H7 (cell line): ENCODE measurements around the gene AFTPH. TPM values are rescaled to one million over a fixed set of nuclear protein-coding genes. Genes with fewer than 3 reads are reported as not detected.
A peak's percentile ranks its signal among the peaks of the same experiment; 100 is the strongest.

Source experiments
- DNase-seq: peaks from one replicate; pipeline ENCODE4 v3.0.0; 2012
- H3K27me3 ChIP-seq: 2 replicates; pipeline ENCODE4 v1.6.0; 2011; ENCODE audit warnings: mild to moderate bottlenecking, low read length; ENCODE audit not compliant: control insufficient read depth, insufficient read depth
- H3K36me3 ChIP-seq: replicated peaks from 2 replicates; pipeline ENCODE4 v1.5.1; 2011; ENCODE audit warnings: low read length; ENCODE audit not compliant: control insufficient read depth, insufficient read depth
- H3K4me3 ChIP-seq: 2 replicates; pipeline ENCODE4 v1.5.1; 2011; ENCODE audit warnings: low read depth, mild to moderate bottlenecking, control low read depth, low read length, moderate library complexity; ENCODE audit not compliant: insufficient read depth
- total RNA-seq: library from RNA; depleted of rRNA; stranded (reverse); fragments of >200 nt; shearing (Covaris generic); gene quantifications from 2 replicates; pipeline ENCODE4 v1.2.3, GENCODE V29; 2014

Gene AFTPH
- total RNA-seq, 1 experiment from 2014 or later, result 10.6 TPM

DNA sequence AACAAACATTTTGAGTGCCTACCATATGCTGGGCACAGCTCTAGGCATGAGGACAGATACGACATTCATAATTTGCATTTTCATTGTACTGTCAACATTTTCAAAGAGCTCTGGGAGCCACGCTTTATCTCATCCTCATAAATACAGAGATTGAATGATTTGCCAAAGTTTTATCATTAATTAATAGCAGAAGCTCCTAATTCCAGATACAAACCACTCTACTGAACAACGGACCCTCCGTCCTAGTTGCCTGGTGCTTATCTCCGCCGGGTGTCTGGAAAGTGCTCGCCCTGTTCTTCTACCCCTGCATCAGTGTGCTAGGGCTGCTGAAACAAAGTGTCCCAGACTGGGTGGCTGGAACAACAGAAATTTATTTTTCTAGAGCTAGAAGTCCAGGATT lies 105.7 kb downstream of the AFTPH start:
- no peak for DNase-seq
- H3K4me3 ChIP-seq, result no peak overlapping the region
- no peaks in the 10 kb centered on the region for H3K27me3 ChIP-seq
- no peaks in the 10 kb centered on the region for H3K36me3 ChIP-seq

DNA sequence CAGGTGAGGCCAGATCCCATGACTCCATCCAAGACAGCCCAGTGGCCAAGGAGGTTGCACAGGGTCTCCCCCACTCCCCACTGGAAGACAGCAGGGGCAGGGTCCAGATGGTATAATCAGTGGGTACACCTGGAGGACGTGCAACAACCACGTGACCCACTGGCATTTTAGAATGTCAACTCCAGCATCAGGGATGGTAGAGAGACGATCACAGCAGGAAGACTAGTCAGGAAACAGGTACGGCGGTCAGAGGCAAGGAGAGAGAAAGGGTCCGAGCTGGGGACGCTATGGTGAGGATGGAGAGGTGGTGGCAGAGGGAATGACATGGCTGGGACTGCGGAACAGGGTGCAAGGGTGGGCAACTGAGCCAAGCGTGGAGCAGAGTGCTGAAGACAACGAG lies 106.6 kb downstream of the AFTPH start:
- Histone ChIP-seq H3K27me3 (no peaks in the 10 kb centered on the region), H3K36me3 (0 out of 2 replicates have a peak, but pooled peaks cover 1% of the 10 kb centered on the region), H3K4me3 (no peak overlapping the region)
- no peak for DNase-seq

DNA sequence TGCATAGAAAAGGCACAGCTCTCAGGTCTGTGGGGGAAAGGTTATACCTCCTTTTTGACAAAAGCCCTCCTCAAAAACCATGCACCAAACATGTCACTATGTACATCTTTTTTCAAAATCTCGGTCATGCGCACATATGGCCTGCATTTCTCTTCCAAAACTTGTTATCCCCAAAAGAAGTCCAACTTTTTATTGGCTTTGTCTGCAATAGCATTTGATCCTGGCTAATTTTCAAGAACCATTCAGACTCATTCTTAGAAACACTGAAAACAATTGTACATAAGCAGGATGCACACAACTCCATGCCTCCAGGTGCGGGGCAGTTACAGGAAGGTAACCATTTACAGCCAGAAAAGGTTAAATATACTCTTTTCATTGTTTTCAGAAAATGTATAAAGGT lies 107.6 kb downstream of the AFTPH start:
- 0 out of 2 replicates have a peak, but pooled peaks cover 1% of the 10 kb centered on the region for H3K36me3 ChIP-seq
- H3K4me3 ChIP-seq, result no peak overlapping the region
- H3K27me3 ChIP-seq, result no peaks in the 10 kb centered on the region
- no peak for DNase-seq

GRCh38 chr2:64632835-64633819 lies 109.0 kb downstream of the AFTPH start:
- Histone ChIP-seq H3K36me3 (0 out of 2 replicates have a peak, but pooled peaks cover 1% of the 10 kb centered on the region), H3K27me3 (no peaks in the 10 kb centered on the region), H3K4me3 (no peak overlapping the region)
- DNase-seq, result no peak

GRCh38 chr2:64634345-64635267 lies 110.5 kb downstream of the AFTPH start:
- Histone ChIP-seq H3K36me3 (0 out of 2 replicates have a peak, but pooled peaks cover 1% of the 10 kb centered on the region), H3K27me3 (no peaks in the 10 kb centered on the region), H3K4me3 (no peak overlapping the region)
- DNase-seq, result no peak

GRCh38 chr2:64635976-64636911 lies 112.1 kb downstream of the AFTPH start:
- peak; percentile 72 for DNase-seq
- 0 out of 2 replicates have a peak, but pooled peaks cover 1% of the 10 kb centered on the region for H3K36me3 ChIP-seq

DNA sequence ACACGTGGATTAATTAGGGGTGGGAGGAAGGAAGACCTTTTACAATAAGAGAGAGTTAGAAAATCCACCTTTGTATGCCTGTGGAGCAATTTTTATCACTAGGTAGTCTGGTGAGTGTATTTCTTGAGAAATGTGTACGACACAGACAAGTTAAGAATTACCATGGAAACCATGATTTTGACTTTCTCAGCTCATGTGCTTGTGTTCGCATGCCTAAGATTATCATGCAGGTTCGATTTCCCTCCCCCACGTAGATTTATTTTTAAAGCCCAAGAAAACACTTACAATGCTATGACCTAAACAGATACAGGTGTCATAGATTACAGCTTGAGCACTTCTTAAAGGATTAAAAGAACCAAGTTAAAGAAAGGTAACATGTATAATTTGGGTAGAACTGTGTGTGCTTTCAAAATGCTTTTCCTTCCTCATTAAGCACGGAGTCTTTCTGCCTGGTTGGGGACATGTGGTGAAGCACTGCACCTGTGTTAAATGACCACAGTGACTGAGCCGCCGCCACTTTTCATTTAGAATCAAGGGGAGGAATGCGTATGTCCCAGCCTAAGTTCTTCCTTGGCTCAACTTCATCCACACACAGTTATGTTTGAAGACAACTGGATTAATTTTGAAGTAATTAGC lies 113.0 kb downstream of the AFTPH start:
- Histone ChIP-seq H3K27me3 (no peaks in the 10 kb centered on the region), H3K4me3 (no peak overlapping the region), H3K36me3 (0 out of 2 replicates have a peak, but pooled peaks cover 1% of the 10 kb centered on the region)
- DNase-seq, result no peak

More at GRCh38 chr2:64635976-64636911, 112.1 kb downstream of the AFTPH start:
- Histone ChIP-seq H3K27me3 (no peaks in the 10 kb centered on the region), H3K4me3 (no peak overlapping the region)

GRCh38 chr2:64637931-64638330 lies 113.8 kb downstream of the AFTPH start:
- Histone ChIP-seq H3K27me3 (no peaks in the 10 kb centered on the region; the same call in 1 of the 2 replicates), H3K4me3 (no peak overlapping the region), H3K36me3 (0 out of 2 replicates have a peak, but pooled peaks cover 1% of the 10 kb centered on the region)
- DNase-seq, result no peak

- DNase-seq, result no peak
- H3K27me3 ChIP-seq, result no peaks in the 10 kb centered on the region; the same call in 1 of the 2 replicates
- no peak overlapping the region for H3K4me3 ChIP-seq
- H3K36me3 ChIP-seq, result 0 out of 2 replicates have a peak, but pooled peaks cover 1% of the 10 kb centered on the region
Measured at GRCh38 chr2:64638502-64639120, 114.5 kb downstream of the AFTPH start.

GRCh38 chr2:64639691-64640090 lies 115.6 kb downstream of the AFTPH start:
- Histone ChIP-seq H3K36me3 (0 out of 2 replicates have a peak, but pooled peaks cover 1% of the 10 kb centered on the region), H3K27me3 (no peaks in the 10 kb centered on the region; the same call in 1 of the 2 replicates), H3K4me3 (no peak overlapping the region)
- no peak for DNase-seq

GRCh38 chr2:64640153-64641044 lies 116.3 kb downstream of the AFTPH start:
- Histone ChIP-seq H3K4me3 (no peak overlapping the region), H3K36me3 (0 out of 2 replicates have a peak, but pooled peaks cover 1% of the 10 kb centered on the region), H3K27me3 (no peaks in the 10 kb centered on the region; the same call in 1 of the 2 replicates)
- DNase-seq, result peak; percentile 69

- Histone ChIP-seq H3K4me3 (no peak overlapping the region), H3K27me3 (no peaks in the 10 kb centered on the region; the same call in 1 of the 2 replicates), H3K36me3 (no peaks in the 10 kb centered on the region)
- no peak for DNase-seq
Measured at GRCh38 chr2:64641599-64641998, 117.5 kb downstream of the AFTPH start.
